Sigmoid colon (tissue), 4 donors: ENCODE results near the gene TBX3.

Source experiments
- CTCF ChIP-seq, 4 experiments: fragments of 450-650 bp in 3 of 4; fragments of 200-600 bp in 1 of 4; IDR thresholded peaks; one replicate each; pipeline ENCODE4 v1.5.1; 2016 to 2019; ENCODE audit warnings: antibody characterized with exemption in 4 of 4, mild to moderate bottlenecking in 3 of 4, moderate library complexity in 2 of 4
- EP300 ChIP-seq, 4 donors: sonication (generic); formaldehyde crosslinking; IDR thresholded peaks; one replicate each; pipeline ENCODE4 v1.6.1; 2017; ENCODE audit warnings: antibody characterized with exemption in 4 of 4
- POLR2AphosphoS5 ChIP-seq, 4 donors: sonication (generic); formaldehyde crosslinking; IDR thresholded peaks; one replicate each; pipeline ENCODE4 v1.6.1; 2017; ENCODE audit warnings: antibody characterized with exemption in 4 of 4

GRCh38 chr12:114623737-114624136 lies 60.2 kb downstream of the TBX3 start:
- TF ChIP-seq CTCF (IDR thresholded peaks at IDR 0.05) (no peak), EP300 (IDR thresholded peaks at IDR 0.05) (no peak), POLR2AphosphoS5 (IDR thresholded peaks at IDR 0.05) (no peak)
